ENCODE data around the gene ATP2A3.
A peak's percentile ranks its signal among the peaks of the same experiment; 100 is the strongest.

Gene ATP2A3

GRCh38 chr17:3972931-3973330 is 8.7 kb upstream of the ATP2A3 start:
- DNase-seq (ENCODE audit: low read depth) = no peak

- no peak for DNase-seq (ENCODE audit: low read depth)
These were observed 8.1 kb upstream of the ATP2A3 start for GRCh38 chr17:3972281-3972731.

GRCh38 chr17:3970668-3971067 is 6.4 kb upstream of the ATP2A3 start:
- no peak for DNase-seq (ENCODE audit: low read depth)

GRCh38 chr17:3969963-3970362 is 5.7 kb upstream of the ATP2A3 start:
- DNase-seq (ENCODE audit: low read depth) = no peak

GRCh38 chr17:3968886-3969524 is 4.8 kb upstream of the ATP2A3 start:
- peak; percentile 68 for DNase-seq (ENCODE audit: low read depth)

- DNase-seq (ENCODE audit: low read depth) = no peak
These were observed 3.8 kb upstream of the ATP2A3 start for GRCh38 chr17:3968015-3968414.

GRCh38 chr17:3966720-3967363 is 2.6 kb upstream of the ATP2A3 start:
- no peak for DNase-seq (ENCODE audit: low read depth)

GRCh38 chr17:3965118-3965800 is 1.0 kb upstream of the ATP2A3 start:
- DNase-seq (ENCODE audit: low read depth) = peak; percentile 70

GRCh38 chr17:3963237-3964201 is 718 bp downstream of the ATP2A3 start:
- no peak for DNase-seq (ENCODE audit: low read depth)

GRCh38 chr17:3962965-3963236 is 1.3 kb downstream of the ATP2A3 start:
- no peak for DNase-seq (ENCODE audit: low read depth)

- no peak for DNase-seq (ENCODE audit: low read depth)
These were observed 1.8 kb downstream of the ATP2A3 start for GRCh38 chr17:3962217-3962964.

- no peak for DNase-seq (ENCODE audit: low read depth)
These were observed 2.6 kb downstream of the ATP2A3 start for GRCh38 chr17:3961564-3962047.

- DNase-seq (ENCODE audit: low read depth) = no peak
These were observed 3.5 kb downstream of the ATP2A3 start for GRCh38 chr17:3960764-3961163.

GRCh38 chr17:3959921-3960601 is 4.2 kb downstream of the ATP2A3 start:
- DNase-seq (ENCODE audit: low read depth) = no peak

- no peak for DNase-seq (ENCODE audit: low read depth)
These were observed 4.8 kb downstream of the ATP2A3 start for GRCh38 chr17:3959295-3959899.

GRCh38 chr17:3957735-3958599 is 6.3 kb downstream of the ATP2A3 start:
- no peak for DNase-seq (ENCODE audit: low read depth)

- no peak for DNase-seq (ENCODE audit: low read depth)
These were observed 7.3 kb downstream of the ATP2A3 start for GRCh38 chr17:3956983-3957382.

- no peak for DNase-seq (ENCODE audit: low read depth)
These were observed 7.8 kb downstream of the ATP2A3 start for GRCh38 chr17:3956327-3956957.

- no peak for DNase-seq (ENCODE audit: low read depth)
These were observed 8.6 kb downstream of the ATP2A3 start for GRCh38 chr17:3955673-3955988.
